RWPE2 (cell line): ENCODE results near the gene DDOST.

Experiments
- ATAC-seq: fragments of 200-7000 bp; cut with Tn5 transposase; 3 replicates; pipeline ENCODE4 v1.9.1; 2021; ENCODE audit warnings: low read depth
- DNase-seq: peaks from one replicate; pipeline ENCODE4 v3.0.0-alpha.2; 2020; ENCODE audit warnings: low spot score
- H3K27ac ChIP-seq: fragments of 450-650 bp; 2 replicates; pipeline ENCODE4 v1.5.1; 2017; ENCODE audit warnings: mild to moderate bottlenecking; ENCODE audit not compliant: poor library complexity, severe bottlenecking
- H3K27me3 ChIP-seq: fragments of 250-450 bp; sonication (Bioruptor Pico); 2 replicates; pipeline ENCODE4 v1.5.1; 2021; ENCODE audit warnings: mild to moderate bottlenecking, moderate library complexity; ENCODE audit not compliant: insufficient read depth, poor library complexity, severe bottlenecking
- H3K36me3 ChIP-seq: fragments of 250-450 bp; sonication (Bioruptor Pico); 2 replicates; pipeline ENCODE4 v1.5.1; 2020; ENCODE audit warnings: low read depth, mild to moderate bottlenecking, moderate library complexity
- H3K4me1 ChIP-seq: fragments of 250-450 bp; sonication (Bioruptor Pico); 2 replicates; pipeline ENCODE4 v1.5.1; 2021; ENCODE audit warnings: mild to moderate bottlenecking, moderate library complexity; ENCODE audit not compliant: insufficient read depth, poor library complexity, severe bottlenecking
- H3K4me3 ChIP-seq: fragments of 250-450 bp; sonication (Bioruptor Pico); 2 replicates; pipeline ENCODE4 v1.5.1; 2021; ENCODE audit warnings: mild to moderate bottlenecking, moderate library complexity; ENCODE audit not compliant: severe bottlenecking
- H3K9me3 ChIP-seq: fragments of 250-450 bp; sonication (Bioruptor Pico); 2 replicates; pipeline ENCODE4 v1.5.1; 2021; ENCODE audit warnings: mild to moderate bottlenecking, moderate library complexity; ENCODE audit not compliant: severe bottlenecking
- TF ChIP-seq, protein P1 (sequence below): fragments of 450-650 bp; IDR thresholded peaks from one replicate; pipeline ENCODE4 v1.5.1; 2017; ENCODE audit warnings: mild to moderate bottlenecking, moderate library complexity; ENCODE audit not compliant: poor library complexity, severe bottlenecking

The DDOST gene

GRCh38 chr1:20708057-20708456, 46.9 kb upstream of the DDOST start:
- DNase-seq (no peak), ATAC-seq (no peak)
- Histone ChIP-seq H3K27me3 (no peaks in the 10 kb centered on the region), H3K27ac (no peak overlapping the region), H3K9me3 (no peaks in the 10 kb centered on the region), H3K4me3 (no peak overlapping the region), H3K36me3 (no peaks in the 10 kb centered on the region), H3K4me1 (no peaks in the 10 kb centered on the region)
- TF ChIP-seq, protein P1, sequence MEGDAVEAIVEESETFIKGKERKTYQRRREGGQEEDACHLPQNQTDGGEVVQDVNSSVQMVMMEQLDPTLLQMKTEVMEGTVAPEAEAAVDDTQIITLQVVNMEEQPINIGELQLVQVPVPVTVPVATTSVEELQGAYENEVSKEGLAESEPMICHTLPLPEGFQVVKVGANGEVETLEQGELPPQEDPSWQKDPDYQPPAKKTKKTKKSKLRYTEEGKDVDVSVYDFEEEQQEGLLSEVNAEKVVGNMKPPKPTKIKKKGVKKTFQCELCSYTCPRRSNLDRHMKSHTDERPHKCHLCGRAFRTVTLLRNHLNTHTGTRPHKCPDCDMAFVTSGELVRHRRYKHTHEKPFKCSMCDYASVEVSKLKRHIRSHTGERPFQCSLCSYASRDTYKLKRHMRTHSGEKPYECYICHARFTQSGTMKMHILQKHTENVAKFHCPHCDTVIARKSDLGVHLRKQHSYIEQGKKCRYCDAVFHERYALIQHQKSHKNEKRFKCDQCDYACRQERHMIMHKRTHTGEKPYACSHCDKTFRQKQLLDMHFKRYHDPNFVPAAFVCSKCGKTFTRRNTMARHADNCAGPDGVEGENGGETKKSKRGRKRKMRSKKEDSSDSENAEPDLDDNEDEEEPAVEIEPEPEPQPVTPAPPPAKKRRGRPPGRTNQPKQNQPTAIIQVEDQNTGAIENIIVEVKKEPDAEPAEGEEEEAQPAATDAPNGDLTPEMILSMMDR: no peak

DNA sequence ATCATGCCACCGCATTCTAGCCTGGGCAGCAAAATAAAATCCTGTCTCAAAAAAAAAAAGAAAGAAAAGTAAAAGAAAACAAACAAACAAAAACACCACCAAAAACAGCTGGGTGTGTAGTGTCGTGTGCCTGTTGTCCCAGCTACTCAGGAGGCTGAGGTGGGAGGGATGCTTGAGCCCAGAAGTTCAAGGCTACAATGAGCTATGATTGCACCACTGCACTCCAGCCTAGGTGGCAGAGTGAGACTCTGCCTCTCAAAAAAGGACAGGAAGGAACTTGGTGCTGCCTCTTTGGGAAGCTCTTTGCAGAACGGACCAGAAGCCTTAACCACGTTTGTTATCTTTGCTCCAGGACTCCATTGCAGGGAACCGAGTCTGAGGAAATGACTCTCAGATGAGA, 45.7 kb upstream of the DDOST start:
- TF ChIP-seq, protein P1: no peak
- Histone ChIP-seq H3K27ac (no peak overlapping the region), H3K4me3 (no peak overlapping the region), H3K9me3 (no peaks in the 10 kb centered on the region), H3K4me1 (no peaks in the 10 kb centered on the region), H3K27me3 (no peaks in the 10 kb centered on the region), H3K36me3 (no peaks in the 10 kb centered on the region)
- ATAC-seq (no peak), DNase-seq (no peak)

DNA sequence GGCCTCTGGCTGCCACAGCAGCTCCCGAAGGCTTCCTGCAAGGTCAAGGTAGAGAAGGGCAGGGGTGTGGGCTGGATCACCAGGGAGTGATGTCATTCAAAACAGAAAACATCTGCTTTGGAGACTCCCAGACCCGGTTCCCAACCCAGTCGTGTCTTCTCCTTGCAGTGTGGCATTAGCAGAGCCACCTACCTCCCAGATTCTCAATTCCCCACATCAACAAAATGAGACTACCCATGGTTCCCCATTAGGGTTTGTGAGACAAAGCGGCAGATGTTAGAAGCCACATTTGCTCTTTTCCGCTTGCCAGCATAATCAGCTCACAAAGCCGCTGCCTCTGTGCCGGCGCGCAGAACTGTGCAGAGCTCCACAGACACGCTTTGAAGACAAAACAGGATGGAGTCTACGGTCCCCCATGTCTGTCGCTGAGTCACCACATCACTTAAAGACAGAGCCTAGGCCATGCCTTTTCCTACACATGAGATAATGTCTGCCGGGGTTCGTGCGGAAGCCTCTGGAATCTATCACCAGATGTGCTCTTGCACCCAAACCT, 44.1 kb upstream of the DDOST start:
- Histone ChIP-seq H3K4me3 (no peak overlapping the region), H3K4me1 (no peaks in the 10 kb centered on the region), H3K27me3 (no peaks in the 10 kb centered on the region), H3K9me3 (no peaks in the 10 kb centered on the region), H3K36me3 (no peaks in the 10 kb centered on the region), H3K27ac (no peak overlapping the region)
- ATAC-seq (no peak), DNase-seq (no peak)
- TF ChIP-seq, protein P1: no peak

GRCh38 chr1:20704390-20705202, 43.4 kb upstream of the DDOST start:
- DNase-seq: no peak
- Histone ChIP-seq H3K27me3 (no peaks in the 10 kb centered on the region), H3K4me3 (no peak overlapping the region), H3K9me3 (no peaks in the 10 kb centered on the region), H3K4me1 (no peaks in the 10 kb centered on the region), H3K27ac (no peak overlapping the region), H3K36me3 (no peaks in the 10 kb centered on the region)
- TF ChIP-seq, protein P1: no peak
- ATAC-seq: no peak
